ENCODE results near the gene POU6F2.

GRCh38 chr7:39415091-39415787, 437.5 kb downstream of the POU6F2 start:
- no peak for TF ChIP-seq CBX2 (IDR thresholded peaks at IDR 0.05; ENCODE audit: borderline replicate concordance, low read depth)
- no peak for TF ChIP-seq CHD2 (IDR thresholded peaks at IDR 0.05; ENCODE audit: low read length, partially characterized antibody)
- TF ChIP-seq MYC (IDR thresholded peaks at IDR 0.05; ENCODE audit: borderline replicate concordance, low read length): no peak
- no peak for TF ChIP-seq RAD21 (conservative IDR thresholded peaks at IDR 0.05 in 1 of 2, IDR thresholded peaks at IDR 0.05 in 1 of 2)
- no peak for TF ChIP-seq REST (IDR thresholded peaks at IDR 0.05)
